Measurements from ENCODE around the gene PRR12.
A peak's percentile ranks its signal among the peaks of the same experiment; 100 is the strongest.

The PRR12 gene

DNA sequence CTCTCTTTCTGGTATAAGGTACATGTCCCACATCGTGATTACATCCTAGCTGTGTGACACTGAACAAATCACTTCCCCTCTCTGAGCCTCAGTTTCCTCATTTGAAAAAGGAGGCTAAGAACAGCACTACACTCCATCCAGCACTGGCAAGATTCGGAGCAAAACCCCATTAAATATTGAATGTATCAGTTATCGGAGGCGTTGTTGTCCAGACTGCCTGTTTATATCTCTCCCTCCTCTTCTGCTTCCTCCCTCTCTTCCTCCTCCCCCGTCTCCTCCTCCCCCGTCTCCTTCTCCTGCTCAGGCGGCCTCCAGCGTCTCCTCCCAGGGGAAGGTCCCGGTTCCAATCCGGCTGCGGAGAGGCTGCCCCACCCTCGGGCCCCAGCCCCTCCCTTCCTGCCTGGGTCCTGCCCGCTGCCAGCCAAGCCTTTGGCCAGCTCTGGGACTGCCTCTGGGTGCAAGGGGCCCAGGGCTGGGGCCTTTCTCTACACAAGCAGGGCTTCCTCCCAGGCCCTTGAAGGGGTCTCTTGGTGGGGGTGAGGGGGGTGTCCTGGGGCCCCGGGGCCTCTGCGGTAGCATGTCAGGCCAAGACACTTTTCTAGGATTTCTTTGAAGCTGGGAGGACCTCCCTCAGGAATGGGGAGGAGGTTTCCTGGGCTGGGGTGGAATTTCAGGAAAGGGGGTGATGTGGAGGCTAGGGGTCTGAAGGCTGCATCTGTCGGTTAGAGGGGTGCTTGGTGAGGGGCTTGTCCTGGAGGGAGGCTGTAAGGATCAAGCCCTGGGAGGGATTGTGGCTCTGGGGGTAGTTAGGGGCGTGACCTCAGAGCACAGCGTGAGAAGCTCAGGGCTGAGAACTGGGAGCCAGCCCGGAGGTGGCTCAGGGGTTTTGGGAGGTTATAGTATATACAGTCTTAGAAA is 47.1 kb downstream of the PRR12 start (continued):
- TF ChIP-seq, protein P1, sequence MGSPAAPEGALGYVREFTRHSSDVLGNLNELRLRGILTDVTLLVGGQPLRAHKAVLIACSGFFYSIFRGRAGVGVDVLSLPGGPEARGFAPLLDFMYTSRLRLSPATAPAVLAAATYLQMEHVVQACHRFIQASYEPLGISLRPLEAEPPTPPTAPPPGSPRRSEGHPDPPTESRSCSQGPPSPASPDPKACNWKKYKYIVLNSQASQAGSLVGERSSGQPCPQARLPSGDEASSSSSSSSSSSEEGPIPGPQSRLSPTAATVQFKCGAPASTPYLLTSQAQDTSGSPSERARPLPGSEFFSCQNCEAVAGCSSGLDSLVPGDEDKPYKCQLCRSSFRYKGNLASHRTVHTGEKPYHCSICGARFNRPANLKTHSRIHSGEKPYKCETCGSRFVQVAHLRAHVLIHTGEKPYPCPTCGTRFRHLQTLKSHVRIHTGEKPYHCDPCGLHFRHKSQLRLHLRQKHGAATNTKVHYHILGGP (tag by site-specific recombination; IDR thresholded peaks at IDR 0.05), result no peak
- TF ChIP-seq, protein P2, sequence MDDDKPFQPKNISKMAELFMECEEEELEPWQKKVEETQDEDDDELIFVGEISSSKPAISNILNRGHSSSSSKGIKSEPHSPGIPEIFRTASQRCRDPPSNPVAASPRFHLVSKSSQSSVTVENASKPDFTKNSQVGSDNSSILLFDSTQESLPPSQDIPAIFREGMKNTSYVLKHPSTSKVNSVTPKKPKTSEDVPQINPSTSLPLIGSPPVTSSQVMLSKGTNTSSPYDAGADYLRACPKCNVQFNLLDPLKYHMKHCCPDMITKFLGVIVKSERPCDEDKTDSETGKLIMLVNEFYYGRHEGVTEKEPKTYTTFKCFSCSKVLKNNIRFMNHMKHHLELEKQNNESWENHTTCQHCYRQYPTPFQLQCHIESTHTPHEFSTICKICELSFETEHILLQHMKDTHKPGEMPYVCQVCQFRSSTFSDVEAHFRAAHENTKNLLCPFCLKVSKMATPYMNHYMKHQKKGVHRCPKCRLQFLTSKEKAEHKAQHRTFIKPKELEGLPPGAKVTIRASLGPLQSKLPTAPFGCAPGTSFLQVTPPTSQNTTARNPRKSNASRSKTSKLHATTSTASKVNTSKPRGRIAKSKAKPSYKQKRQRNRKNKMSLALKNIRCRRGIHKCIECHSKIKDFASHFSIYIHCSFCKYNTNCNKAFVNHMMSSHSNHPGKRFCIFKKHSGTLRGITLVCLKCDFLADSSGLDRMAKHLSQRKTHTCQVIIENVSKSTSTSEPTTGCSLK (tag by site-specific recombination; IDR thresholded peaks at IDR 0.05), result no peak
- TF ChIP-seq ZNF623 (tag by site-specific recombination; IDR thresholded peaks at IDR 0.05), result no peak
- TF ChIP-seq ZNF548 (tag by site-specific recombination; IDR thresholded peaks at IDR 0.05), result no peak
- TF ChIP-seq ZNF114 (tag by site-specific recombination; IDR thresholded peaks at IDR 0.05), result no peak
- TF ChIP-seq ZNF777 (tag by site-specific recombination; IDR thresholded peaks at IDR 0.05; ENCODE audit: borderline replicate concordance), result no peak
- TF ChIP-seq ZFP3 (tag by site-specific recombination; IDR thresholded peaks at IDR 0.05; ENCODE audit: low read depth), result no peak
- TF ChIP-seq, protein P3, sequence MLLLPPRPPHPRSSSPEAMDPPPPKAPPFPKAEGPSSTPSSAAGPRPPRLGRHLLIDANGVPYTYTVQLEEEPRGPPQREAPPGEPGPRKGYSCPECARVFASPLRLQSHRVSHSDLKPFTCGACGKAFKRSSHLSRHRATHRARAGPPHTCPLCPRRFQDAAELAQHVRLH (tag by site-specific recombination; IDR thresholded peaks at IDR 0.05), result 0 out of 2 replicates have a peak, but pooled peaks have one; percentile 16
- no peak for TF ChIP-seq ZNF239 (tag by site-specific recombination; IDR thresholded peaks at IDR 0.05)
- TF ChIP-seq ZNF433 (tag by site-specific recombination; IDR thresholded peaks at IDR 0.05; ENCODE audit: low read depth), result no peak
- no peak for TF ChIP-seq ZNF600 (tag by site-specific recombination; IDR thresholded peaks at IDR 0.05)
- no peak for TF ChIP-seq ZNF37A (tag by site-specific recombination; IDR thresholded peaks at IDR 0.05)
- TF ChIP-seq ZNF501 (tag by site-specific recombination; IDR thresholded peaks at IDR 0.05), result 0 out of 2 replicates have a peak, but pooled peaks have one; percentile 42
- TF ChIP-seq ZNF510 (tag by site-specific recombination; IDR thresholded peaks at IDR 0.05; ENCODE audit: insufficient replicate concordance), result no peak
- no peak for TF ChIP-seq ZBTB8A (tag by site-specific recombination; IDR thresholded peaks at IDR 0.05)
- TF ChIP-seq, protein P4, sequence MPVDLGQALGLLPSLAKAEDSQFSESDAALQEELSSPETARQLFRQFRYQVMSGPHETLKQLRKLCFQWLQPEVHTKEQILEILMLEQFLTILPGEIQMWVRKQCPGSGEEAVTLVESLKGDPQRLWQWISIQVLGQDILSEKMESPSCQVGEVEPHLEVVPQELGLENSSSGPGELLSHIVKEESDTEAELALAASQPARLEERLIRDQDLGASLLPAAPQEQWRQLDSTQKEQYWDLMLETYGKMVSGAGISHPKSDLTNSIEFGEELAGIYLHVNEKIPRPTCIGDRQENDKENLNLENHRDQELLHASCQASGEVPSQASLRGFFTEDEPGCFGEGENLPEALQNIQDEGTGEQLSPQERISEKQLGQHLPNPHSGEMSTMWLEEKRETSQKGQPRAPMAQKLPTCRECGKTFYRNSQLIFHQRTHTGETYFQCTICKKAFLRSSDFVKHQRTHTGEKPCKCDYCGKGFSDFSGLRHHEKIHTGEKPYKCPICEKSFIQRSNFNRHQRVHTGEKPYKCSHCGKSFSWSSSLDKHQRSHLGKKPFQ (tag by site-specific recombination; IDR thresholded peaks at IDR 0.05), result no peak
- no peak for TF ChIP-seq ZNF561 (tag by site-specific recombination; IDR thresholded peaks at IDR 0.05; ENCODE audit: borderline replicate concordance)
- no peak for TF ChIP-seq ZNF354C (tag by site-specific recombination; IDR thresholded peaks at IDR 0.05; ENCODE audit: borderline replicate concordance, low read depth)
- TF ChIP-seq, protein P5, sequence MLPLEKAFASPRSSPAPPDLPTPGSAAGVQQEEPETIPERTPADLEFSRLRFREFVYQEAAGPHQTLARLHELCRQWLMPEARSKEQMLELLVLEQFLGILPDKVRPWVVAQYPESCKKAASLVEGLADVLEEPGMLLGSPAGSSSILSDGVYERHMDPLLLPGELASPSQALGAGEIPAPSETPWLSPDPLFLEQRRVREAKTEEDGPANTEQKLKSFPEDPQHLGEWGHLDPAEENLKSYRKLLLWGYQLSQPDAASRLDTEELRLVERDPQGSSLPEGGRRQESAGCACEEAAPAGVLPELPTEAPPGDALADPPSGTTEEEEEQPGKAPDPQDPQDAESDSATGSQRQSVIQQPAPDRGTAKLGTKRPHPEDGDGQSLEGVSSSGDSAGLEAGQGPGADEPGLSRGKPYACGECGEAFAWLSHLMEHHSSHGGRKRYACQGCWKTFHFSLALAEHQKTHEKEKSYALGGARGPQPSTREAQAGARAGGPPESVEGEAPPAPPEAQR (tag by site-specific recombination; IDR thresholded peaks at IDR 0.05), result no peak
- 0 out of 2 replicates have a peak, but pooled peaks have one; percentile 6 for TF ChIP-seq ZBTB20 (tag by site-specific recombination; IDR thresholded peaks at IDR 0.05)
- TF ChIP-seq, protein P6, sequence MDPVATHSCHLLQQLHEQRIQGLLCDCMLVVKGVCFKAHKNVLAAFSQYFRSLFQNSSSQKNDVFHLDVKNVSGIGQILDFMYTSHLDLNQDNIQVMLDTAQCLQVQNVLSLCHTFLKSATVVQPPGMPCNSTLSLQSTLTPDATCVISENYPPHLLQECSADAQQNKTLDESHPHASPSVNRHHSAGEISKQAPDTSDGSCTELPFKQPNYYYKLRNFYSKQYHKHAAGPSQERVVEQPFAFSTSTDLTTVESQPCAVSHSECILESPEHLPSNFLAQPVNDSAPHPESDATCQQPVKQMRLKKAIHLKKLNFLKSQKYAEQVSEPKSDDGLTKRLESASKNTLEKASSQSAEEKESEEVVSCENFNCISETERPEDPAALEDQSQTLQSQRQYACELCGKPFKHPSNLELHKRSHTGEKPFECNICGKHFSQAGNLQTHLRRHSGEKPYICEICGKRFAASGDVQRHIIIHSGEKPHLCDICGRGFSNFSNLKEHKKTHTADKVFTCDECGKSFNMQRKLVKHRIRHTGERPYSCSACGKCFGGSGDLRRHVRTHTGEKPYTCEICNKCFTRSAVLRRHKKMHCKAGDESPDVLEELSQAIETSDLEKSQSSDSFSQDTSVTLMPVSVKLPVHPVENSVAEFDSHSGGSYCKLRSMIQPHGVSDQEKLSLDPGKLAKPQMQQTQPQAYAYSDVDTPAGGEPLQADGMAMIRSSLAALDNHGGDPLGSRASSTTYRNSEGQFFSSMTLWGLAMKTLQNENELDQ (tag by site-specific recombination; IDR thresholded peaks at IDR 0.05; ENCODE audit: low read depth), result no peak
- TF ChIP-seq OSR2 (tag by site-specific recombination; IDR thresholded peaks at IDR 0.05), result no peak
- TF ChIP-seq ZNF223 (tag by site-specific recombination; IDR thresholded peaks at IDR 0.05), result no peak
- TF ChIP-seq ZNF747 (tag by site-specific recombination; IDR thresholded peaks at IDR 0.05), result no peak
- TF ChIP-seq ZBTB48 (tag by site-specific recombination; IDR thresholded peaks at IDR 0.05), result no peak
- TF ChIP-seq SCRT2 (tag by site-specific recombination; IDR thresholded peaks at IDR 0.05), result no peak

All from HEK293 (cell line).